BE2C (cell line): ENCODE results near the gene WEE2.

Experiments used
- DNase-seq: peaks from one replicate; pipeline ENCODE4 v3.0.0-alpha.2; 2020
- H3K27me3 ChIP-seq: fragments of 250-450 bp; sonication (Bioruptor Pico); 2 replicates; pipeline ENCODE4 v1.5.1; 2020; ENCODE audit warnings: mild to moderate bottlenecking
- H3K36me3 ChIP-seq: fragments of 250-450 bp; sonication (Bioruptor Pico); 2 replicates; pipeline ENCODE4 v1.5.1; 2020; ENCODE audit warnings: mild to moderate bottlenecking
- H3K4me1 ChIP-seq: fragments of 250-450 bp; sonication (Bioruptor Pico); 2 replicates; pipeline ENCODE4 v1.5.1; 2020
- H3K4me3 ChIP-seq: 2 replicates; pipeline ENCODE4 v1.5.1; 2011; ENCODE audit warnings: low read depth, low read length
- H3K9me3 ChIP-seq: fragments of 250-450 bp; sonication (Bioruptor Pico); 2 replicates; pipeline ENCODE4 v1.5.1; 2020
- CTCF ChIP-seq: IDR thresholded peaks from 2 replicates; pipeline ENCODE4 v1.5.1; 2012; ENCODE audit warnings: mild to moderate bottlenecking, low read depth, low read length

The WEE2 gene

GRCh38 chr7:141665208-141666035 lies 42.7 kb upstream of the WEE2 start:
- Histone ChIP-seq H3K9me3 (no peaks in the 10 kb centered on the region), H3K4me1 (no peaks in the 10 kb centered on the region), H3K4me3 (no peak overlapping the region), H3K27me3 (no peaks in the 10 kb centered on the region), H3K36me3 (peaks cover 19% of the 10 kb centered on the region)
- no peak for DNase-seq
- no peak for TF ChIP-seq CTCF

DNA sequence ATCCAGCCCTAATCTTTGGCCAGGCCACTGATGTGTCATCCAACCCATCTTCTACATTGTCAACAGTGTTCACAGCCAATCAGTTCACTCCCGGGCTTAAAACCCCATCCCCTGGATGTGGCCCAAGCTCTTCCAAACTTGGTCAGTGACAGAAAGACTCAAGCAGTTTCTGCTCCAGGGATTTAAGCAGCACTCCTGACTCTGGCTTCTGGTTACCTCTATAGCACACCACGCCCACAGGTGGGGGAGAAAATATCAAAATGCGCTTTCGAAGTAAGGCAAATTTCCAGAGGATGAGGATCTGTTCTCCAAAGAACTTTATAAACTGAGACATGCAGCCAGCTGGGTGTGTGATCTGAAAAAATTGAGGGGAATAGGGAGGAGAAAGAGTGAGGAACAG lies 42.1 kb upstream of the WEE2 start:
- no peaks in the 10 kb centered on the region for H3K27me3 ChIP-seq
- no peak for DNase-seq
- peaks cover 19% of the 10 kb centered on the region for H3K36me3 ChIP-seq
- H3K4me3 ChIP-seq, result no peak overlapping the region
- TF ChIP-seq CTCF, result no peak
- no peaks in the 10 kb centered on the region for H3K9me3 ChIP-seq
- H3K4me1 ChIP-seq, result no peaks in the 10 kb centered on the region

DNA sequence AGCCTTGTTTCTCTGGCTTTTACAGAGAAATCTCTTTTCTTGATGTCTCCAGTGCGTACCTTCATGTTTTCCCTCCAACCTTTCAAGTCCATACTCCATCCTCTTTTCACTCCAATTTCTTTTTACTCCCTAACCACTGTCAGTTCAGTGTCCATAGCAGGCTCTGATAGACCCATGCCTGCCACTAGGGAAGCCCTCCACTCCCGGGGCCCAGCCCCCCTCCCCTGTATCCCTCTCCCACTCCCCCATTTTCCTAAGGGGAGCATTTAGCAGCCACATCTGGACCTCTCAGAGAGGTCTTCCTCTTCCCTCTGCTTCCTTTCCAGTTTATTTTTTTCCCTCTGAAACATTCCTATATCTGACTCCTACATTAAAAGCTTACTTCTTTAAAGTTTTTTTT lies 39.3 kb upstream of the WEE2 start:
- no peaks in the 10 kb centered on the region for H3K9me3 ChIP-seq
- no peaks in the 10 kb centered on the region for H3K27me3 ChIP-seq
- H3K4me3 ChIP-seq, result no peak overlapping the region
- no peak for TF ChIP-seq CTCF
- no peaks in the 10 kb centered on the region for H3K4me1 ChIP-seq
- H3K36me3 ChIP-seq, result peaks cover 7% of the 10 kb centered on the region
- DNase-seq, result no peak

- no peak for DNase-seq
- TF ChIP-seq CTCF, result no peak
- H3K36me3 ChIP-seq, result no peaks in the 10 kb centered on the region; the same call in 1 of the 2 replicates
Observed at GRCh38 chr7:141671705-141672496, 36.3 kb upstream of the WEE2 start.

DNA sequence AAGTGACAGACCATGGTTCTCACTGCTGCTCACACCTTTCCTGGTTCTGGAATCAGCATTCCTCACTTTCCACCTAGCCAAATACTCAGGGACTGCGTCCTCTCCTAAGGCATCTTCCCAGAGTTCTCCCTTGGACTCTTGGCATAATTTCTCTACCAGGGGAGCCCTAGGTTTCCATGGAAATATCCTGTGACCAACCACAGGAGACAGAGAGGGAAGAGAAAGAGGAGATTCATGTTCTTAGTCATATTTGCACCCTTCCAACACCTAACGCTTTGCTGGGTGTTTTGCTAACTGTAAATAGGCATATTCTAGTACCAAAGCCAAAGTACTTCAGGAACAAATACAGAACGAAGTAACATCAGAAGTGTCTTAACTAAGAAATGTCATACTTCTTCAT lies 34.8 kb upstream of the WEE2 start:
- H3K9me3 ChIP-seq, result no peaks in the 10 kb centered on the region
- TF ChIP-seq CTCF, result no peak
- H3K27me3 ChIP-seq, result no peaks in the 10 kb centered on the region
- H3K4me3 ChIP-seq, result no peak overlapping the region
- no peak for DNase-seq
- H3K4me1 ChIP-seq, result no peaks in the 10 kb centered on the region
- no peaks in the 10 kb centered on the region; the same call in 1 of the 2 replicates for H3K36me3 ChIP-seq

More at GRCh38 chr7:141671705-141672496, 36.3 kb upstream of the WEE2 start:
- Histone ChIP-seq H3K27me3 (no peaks in the 10 kb centered on the region), H3K4me1 (no peaks in the 10 kb centered on the region), H3K9me3 (no peaks in the 10 kb centered on the region), H3K4me3 (no peak overlapping the region)
